GM21717 (cell line): Measurements from ENCODE around the gene TMEM139.

Experiments
- ATAC-seq: cut with Tn5 transposase; IDR thresholded peaks from one replicate; pipeline ENCODE4 v1.9.1; 2021; ENCODE audit warnings: mild to moderate bottlenecking, moderate library complexity; ENCODE audit not compliant: unreplicated experiment

TMEM139 gene

GRCh38 chr7:143284591-143285469, at the start of gene TMEM139:
TMEM139 (plus strand) TSS chr7:143284958; CDS start chr7:143285958, 1,000 bp downstream.
- ATAC-seq: no peak

DNA sequence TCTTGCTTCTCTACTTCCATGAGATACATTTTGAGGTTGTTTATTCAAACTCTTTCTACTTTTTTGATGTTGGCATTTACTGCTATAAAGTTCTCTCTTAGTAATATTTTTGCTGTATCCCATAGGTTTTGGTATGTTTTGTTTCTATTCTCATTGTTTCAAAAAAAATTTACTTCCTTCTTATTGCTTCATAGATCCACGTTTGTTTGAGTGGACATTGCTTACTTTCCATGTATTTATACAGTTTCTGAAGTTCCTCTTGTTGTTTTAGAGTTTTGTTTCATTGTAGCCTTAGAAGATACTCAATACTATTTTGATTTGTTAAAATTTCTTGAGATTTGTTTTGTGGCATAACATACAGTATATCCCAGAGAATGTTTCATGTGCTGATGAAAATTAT, 49.2 kb upstream of the TMEM139 start:
- no peak for ATAC-seq

- no peak for ATAC-seq
Measured at GRCh38 chr7:143236408-143236990, 48.3 kb upstream of the TMEM139 start.

- no peak for ATAC-seq
Measured at GRCh38 chr7:143237366-143237765, 47.4 kb upstream of the TMEM139 start.

DNA sequence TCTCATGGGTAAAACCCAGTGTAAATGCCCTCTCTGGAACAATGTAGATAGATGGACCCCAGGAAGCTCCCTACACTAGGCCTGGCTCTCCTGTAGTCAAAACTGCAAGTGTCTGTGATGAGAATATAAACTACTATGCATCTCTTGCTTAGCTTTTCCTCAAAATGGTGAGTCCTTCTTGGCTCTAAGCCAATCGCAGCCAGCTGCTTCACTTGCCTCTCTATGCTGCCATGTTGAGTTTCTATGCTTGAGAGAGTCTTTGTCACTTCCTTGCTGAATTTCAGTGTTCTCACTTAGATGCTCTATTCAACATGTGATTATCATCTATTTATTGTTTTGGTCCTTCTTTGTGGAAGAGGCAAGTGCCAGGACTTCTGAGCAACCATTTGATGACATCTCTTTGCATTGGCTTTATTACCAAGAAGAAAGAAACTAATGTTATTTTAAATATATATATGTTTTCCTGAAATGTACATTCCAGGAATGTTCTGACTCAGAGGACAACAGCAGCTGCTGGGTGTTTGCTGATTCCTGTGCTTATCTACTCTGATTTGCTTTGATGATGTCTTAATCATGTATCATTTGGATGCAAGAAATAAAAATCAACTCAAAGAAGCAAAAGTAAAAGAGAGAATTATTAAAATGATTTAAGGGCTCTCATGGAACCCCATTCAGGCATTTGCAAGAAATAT, 46.3 kb upstream of the TMEM139 start:
- ATAC-seq: no peak

- ATAC-seq: no peak
Measured at GRCh38 chr7:143239813-143240212, 44.9 kb upstream of the TMEM139 start.

- ATAC-seq: peak; percentile 89
Measured at GRCh38 chr7:143240291-143241168, 44.2 kb upstream of the TMEM139 start.

- no peak for ATAC-seq
Measured at GRCh38 chr7:143242306-143242705, 42.5 kb upstream of the TMEM139 start.

DNA sequence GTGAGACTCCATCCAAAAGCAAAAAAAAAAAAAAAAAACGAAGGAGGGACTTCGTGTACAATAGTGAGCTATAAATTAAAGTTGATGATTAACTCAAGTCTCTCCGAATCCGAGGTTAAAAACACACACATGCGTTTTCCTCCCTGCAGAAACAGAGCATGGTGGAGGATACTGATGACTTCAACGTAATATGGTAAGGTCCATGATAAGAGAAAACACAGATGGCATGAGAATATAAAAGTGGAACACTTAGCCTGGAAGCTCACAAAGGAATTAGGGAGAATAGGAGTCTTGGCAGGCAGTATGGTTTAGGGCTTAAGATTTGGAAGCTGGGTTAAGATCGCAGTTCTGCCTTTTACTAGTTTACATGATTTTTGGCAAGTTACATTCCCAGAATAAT, 41.6 kb upstream of the TMEM139 start:
- no peak for ATAC-seq

- no peak for ATAC-seq
Measured at GRCh38 chr7:143243614-143244013, 41.1 kb upstream of the TMEM139 start.

GRCh38 chr7:143244321-143244720, 40.4 kb upstream of the TMEM139 start:
- no peak for ATAC-seq

DNA sequence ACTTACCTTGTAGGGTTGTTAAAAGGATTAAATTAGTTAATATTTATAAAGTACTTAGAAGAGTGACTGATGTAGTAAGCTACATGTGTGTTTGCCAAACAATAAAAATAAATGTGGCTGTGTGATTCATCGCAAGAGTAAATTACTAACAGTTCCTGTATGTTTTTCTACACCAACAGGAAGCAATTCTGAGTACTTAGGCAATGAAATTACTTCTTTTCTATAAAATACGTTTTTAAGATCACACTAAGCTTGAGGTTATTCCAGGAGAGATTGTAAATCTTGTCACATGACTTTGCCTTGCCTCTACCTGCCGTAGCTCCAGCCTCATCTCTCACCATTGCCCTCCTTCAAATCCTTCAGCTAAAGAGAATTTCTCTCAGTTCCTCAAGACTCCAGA, 39.6 kb upstream of the TMEM139 start:
- ATAC-seq: no peak

DNA sequence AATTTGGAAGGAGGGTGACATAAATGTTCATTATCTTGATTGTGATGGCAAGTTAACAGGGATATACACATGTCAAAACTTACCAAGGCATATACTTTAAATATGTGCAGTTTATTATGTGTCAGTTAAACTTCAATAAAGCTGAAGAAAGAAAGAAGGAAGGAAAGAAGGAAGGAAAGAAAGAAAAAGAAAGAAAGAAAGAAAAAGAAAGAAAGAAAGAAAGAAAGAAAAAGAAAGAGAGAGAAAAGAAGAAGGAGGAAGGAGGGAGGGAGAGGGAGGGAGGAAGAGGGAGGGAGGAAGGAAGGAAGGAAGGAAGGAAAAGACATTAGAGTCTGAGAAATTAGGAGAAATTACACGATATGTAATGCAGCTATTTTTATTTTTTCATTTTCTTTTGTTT, 37.4 kb upstream of the TMEM139 start:
- no peak for ATAC-seq

DNA sequence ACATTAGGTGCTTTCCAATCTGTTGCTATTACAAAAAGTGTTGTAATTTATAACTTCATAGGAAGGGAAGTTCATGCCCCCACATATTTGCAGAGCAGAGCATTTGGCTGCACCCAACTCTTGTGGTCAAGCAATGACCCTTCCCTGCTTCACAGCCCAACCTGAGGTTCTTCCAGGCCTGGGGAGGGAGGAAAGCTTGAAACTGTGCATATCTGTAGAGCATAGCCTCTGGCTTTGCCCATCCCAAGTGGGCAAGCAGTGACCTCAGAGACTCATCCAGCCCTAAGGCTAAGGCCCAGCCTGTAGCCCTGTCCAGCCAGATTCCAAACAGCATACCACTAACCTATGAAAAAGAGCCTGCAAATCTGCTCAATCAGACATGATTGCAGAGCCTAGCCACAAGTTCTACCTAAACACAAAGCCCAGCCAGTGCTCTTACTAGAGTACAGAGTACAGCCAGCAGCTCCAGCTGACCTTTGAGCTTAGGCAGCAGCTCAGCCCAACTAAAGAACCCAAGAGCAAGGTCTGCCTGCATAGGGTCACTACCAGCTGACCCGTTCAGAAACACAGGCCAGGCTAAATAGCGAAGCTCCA, 35.9 kb upstream of the TMEM139 start:
- no peak for ATAC-seq

GRCh38 chr7:143250199-143250598, 34.6 kb upstream of the TMEM139 start:
- no peak for ATAC-seq

DNA sequence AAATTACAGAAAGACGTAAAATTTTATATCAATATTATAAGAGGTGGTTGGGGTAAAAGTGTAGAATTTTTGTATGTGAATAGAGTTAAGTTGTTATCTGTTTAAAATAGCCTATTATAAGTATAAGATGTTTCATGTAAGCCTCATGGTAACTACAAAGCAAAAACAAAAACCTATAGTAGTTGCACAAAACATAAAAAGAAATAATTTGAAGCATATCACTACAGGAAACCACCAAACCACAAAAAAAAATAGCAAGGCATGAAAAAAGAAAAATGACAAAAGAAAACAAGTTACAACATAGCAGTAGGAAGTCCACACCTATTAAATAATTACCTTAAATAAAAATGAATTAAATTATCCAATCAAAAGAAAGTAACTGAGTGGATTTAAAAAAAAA, 33.9 kb upstream of the TMEM139 start:
- no peak for ATAC-seq

- ATAC-seq: no peak
Measured at GRCh38 chr7:143252006-143252405, 32.8 kb upstream of the TMEM139 start.

- no peak for ATAC-seq
Measured at GRCh38 chr7:143255564-143255963, 29.2 kb upstream of the TMEM139 start.

GRCh38 chr7:143256325-143256724, 28.4 kb upstream of the TMEM139 start:
- ATAC-seq: no peak

- peak; percentile 75 for ATAC-seq
Measured at GRCh38 chr7:143256932-143257331, 27.8 kb upstream of the TMEM139 start.
